ENCODE results near the gene TMEM239. TPM values are rescaled to one million over a fixed set of nuclear protein-coding genes. Genes with fewer than 3 reads are reported as not detected.
"Not testable (repeated sequence)": the region's sequence is repeated elsewhere in the genome, so short reads cannot be mapped to it uniquely, and the experiment has no call there.

Gene TMEM239
- not detected for total RNA-seq

DNA sequence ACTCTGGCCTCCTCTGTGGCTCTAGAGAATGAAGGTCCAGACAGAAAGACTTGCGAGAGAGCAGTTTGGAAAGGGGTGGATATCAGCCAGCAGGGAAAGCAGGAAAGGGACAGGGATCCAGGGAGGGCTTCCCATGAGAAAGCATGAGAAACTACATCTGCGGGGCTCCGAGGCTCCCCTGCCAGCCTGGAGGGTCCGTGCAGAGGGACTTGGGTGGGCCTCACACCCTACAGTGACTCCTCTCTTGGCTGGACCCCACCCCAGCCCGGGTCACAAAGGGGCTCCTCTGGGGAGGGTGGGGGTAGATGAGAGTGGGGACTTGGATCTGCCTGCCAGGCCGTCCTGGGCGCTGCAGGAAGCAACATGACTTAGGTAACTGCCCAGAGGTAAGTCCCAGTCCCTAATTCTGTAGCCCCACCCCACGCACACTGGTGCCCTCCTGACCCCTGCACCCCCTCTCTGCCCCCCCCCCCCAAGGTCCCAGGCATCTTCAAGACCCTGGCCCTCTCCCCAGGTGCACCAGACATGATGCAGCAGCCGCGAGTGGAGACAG lies at the start of gene TMEM239:
Gene TMEM239, plus strand, starts transcription at position 335 of the 553 bp plus-strand sequence. Its CDS starts 191 bp downstream, at position 526.
- ATAC-seq (no peak), DNase-seq (ENCODE audit: low spot score) (no peak)
- intact Hi-C loops (cut with DNase I) = no loop called here

DNA sequence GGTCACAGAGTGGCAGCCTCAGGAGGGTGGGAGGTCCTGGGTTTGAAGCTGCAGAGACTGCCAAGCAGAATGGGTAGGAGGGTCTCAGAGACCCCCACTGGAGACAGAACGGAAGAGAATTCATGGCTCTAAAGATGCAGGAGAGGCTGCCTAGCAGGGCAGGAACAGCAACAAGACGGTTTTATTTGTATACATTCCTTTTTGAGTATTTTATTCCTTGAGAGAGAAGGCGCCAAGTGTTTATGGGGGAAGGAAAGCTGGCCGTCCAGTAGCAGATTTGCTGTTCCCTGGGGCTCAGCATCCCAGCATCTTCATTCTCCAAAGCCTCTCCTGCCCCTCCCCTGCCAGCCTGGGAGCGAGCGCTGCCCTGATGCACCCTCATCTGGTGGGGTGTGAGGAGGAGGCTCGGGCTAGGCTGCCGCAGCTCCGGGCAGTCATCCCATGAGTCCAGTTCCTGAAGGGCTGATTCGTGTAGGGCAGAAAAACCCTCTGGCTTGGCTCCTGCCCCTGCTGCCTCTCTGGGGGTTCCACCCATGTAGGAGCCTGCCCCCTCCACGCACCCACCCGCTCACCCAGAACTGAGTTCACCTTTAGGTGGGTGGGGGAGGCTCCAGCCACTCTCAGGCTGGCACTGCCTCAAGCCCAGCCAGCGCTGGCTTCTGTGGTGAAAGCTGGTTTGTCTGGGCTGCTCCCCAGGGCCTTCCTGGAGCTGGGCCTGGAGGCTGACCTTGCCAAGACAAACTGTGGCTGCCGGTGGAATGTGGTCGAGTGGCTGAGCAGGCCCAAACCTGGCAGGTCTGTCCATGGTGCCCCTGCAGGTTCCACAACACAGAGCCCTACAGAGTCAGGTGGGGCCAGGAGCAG lies 48.2 kb upstream of the TMEM239 start:
- no peak for DNase-seq (ENCODE audit: low spot score)

DNA sequence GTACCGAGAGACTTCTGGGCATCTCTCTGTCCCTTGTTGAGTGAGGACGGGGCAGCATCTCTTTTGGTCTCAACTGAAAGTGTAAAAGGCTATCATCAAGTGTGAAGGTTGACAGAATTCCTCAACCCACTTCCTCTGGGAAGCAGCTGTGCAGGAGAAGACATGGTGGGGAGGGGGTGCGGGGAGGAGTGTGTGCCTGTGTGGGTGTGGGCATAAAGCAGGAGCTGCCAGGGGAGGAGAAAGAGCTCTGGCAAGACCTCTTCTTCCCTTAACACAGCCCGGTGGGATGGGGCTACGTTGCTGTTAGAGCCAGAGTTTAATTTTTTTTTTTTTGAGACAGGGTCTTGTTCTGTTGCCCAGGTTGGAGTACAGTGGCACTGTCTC lies 47.5 kb upstream of the TMEM239 start:
- DNase-seq (ENCODE audit: low spot score) (no peak), ATAC-seq (no peak)
- intact Hi-C loops (cut with DNase I) = no loop called here

More for the DNA sequence above, 48.2 kb upstream of the TMEM239 start:
- intact Hi-C loops (cut with DNase I) = no loop called here
- ATAC-seq = peak; percentile 64

DNA sequence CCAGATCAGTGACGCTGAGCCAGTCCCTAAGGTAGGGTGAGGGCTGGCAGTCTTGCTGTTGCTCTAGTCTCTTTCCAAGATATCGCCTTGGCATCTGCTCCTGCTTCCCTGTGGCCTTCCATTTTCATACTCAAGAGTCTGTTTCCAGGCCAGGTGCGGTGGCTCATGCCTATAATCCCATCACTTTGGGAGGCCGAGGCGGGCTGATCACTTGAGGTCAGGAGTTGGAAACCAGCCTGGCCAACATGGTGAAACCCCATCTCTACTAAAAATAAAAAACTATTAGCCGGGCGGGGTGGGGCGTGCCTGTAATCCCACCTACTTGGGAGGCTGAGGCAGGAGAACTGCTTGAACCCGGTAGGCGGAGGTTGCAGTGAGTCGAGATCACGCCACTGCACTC lies 46.1 kb upstream of the TMEM239 start:
- DNase-seq (ENCODE audit: low spot score); ATAC-seq; intact Hi-C loops (cut with DNase I): not testable (repeated sequence)

DNA sequence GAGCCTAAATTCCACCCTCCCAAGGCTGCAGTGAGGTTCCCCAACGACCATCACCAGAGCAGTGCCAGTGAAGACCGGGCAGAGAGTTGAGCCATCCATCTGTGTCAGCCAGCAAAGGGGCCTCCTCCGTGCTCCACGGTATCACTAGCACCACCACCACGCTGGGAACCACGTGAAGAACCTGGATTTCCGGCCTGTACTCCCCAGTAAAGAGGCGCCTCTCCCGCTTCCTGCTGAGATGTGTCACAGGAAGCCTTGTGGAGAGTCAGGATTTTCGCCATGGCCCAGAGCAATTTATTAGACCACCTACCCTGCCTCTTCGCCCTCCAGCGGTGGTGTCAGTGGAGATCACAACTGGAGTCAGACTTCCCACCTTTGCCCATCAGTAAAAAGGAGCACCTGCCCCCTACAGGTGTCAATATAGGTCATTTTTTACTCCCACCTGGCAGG lies 44.5 kb upstream of the TMEM239 start:
- DNase-seq (ENCODE audit: low spot score) (no peak), ATAC-seq (no peak)
- intact Hi-C loops (cut with DNase I) = no loop called here

DNA sequence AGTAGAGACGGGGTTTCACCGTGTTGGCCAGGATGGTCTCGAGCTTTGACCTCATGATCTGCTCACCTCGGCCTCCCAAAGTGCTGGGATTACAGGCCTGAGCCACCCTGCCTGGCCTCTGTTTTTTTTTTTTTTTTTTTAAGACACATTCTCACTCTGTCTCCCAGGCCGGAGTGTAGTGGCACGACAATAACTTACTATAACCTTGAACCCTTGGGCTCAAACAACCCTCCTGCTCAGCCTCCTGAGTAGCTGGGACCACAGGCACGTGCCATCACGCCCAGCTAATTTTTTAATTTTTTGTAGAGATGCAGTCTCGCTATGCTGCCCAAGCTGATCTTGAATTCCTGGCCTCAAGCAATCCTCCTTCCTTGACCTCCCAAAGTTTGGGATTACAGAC lies 42.4 kb upstream of the TMEM239 start:
- intact Hi-C loops (cut with DNase I) = no loop called here
- no peak for DNase-seq (ENCODE audit: low spot score)
- ATAC-seq = no peak

DNA sequence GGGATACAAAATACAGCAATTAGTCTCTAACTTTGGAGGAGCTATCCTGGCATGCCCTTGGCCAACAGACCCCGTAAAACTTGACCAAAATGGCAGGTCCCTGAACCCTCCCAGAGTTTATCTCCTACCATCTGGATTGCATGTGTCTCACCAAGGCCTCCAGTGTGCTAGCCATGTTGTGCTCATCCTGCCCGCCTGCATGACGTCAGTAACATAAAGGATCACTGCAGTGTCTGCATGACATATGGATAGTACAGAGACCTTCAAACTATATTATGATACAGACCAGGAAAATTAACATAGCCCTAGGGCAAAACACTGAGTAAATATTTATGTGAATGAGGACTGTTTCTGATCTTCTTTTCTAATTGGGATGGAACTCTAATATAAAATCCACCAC lies 41.0 kb upstream of the TMEM239 start:
- intact Hi-C loops (cut with DNase I) = no loop called here
- DNase-seq (ENCODE audit: low spot score) = no peak

DNA sequence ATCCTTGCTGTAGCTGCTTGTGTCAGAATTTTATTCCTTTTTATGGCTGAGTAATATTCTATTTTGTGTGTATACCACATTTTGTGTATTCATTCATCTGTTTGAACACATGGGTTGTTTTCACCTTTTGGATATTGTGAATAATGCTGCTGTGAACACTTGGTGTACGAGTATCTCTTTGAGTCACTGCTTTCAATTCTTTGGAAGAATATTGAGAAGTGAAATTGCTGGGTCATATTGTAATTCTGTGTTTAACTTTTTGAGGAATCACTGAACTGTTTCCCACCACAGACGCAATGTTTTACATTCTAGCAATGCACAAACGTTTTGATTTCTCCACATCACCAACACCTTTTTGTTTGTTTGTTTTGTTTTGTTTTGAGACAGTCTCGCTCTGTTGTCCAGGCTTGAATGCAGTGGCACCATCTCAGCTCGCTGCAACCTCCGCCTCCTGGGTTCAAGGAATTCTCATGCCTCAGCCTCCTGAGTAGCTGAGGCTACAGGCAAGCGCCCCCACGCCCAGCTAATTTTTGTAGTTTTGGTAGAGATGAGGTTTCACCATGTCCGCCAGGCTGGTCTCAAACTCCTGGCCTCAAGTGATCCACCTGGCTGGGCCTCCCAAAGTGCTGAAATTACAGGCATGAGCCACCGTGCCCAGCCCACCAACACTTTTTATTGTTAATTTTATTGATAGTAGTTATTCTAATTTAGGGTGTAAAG lies 37.4 kb upstream of the TMEM239 start:
- ATAC-seq (no peak), DNase-seq (ENCODE audit: low spot score) (no peak)

More for the DNA sequence above, 41.0 kb upstream of the TMEM239 start:
- ATAC-seq = no peak

DNA sequence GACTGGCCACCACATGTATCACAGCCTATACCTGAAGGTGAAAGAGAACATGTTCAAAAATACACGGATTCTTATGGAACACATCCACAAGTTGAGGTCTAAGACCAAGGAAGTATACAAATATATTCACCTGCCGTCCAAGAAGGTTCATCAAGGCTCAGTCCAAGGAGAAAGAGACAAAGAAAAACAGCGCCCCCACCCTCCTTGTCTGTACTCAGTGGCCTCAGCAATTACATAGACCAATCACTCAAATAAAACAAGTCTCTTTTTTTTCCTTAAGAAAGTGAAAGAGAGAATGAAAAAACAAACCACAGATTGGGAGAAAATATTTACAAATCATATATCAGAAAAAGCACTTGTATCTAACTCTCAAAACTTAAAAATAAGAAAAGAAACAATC lies 35.2 kb upstream of the TMEM239 start:
- no peak for ATAC-seq
- no peak for DNase-seq (ENCODE audit: low spot score)
- intact Hi-C loops (cut with DNase I) = no loop called here

More for the DNA sequence above, 37.4 kb upstream of the TMEM239 start:
- intact Hi-C loops (cut with DNase I) = no loop called here

DNA sequence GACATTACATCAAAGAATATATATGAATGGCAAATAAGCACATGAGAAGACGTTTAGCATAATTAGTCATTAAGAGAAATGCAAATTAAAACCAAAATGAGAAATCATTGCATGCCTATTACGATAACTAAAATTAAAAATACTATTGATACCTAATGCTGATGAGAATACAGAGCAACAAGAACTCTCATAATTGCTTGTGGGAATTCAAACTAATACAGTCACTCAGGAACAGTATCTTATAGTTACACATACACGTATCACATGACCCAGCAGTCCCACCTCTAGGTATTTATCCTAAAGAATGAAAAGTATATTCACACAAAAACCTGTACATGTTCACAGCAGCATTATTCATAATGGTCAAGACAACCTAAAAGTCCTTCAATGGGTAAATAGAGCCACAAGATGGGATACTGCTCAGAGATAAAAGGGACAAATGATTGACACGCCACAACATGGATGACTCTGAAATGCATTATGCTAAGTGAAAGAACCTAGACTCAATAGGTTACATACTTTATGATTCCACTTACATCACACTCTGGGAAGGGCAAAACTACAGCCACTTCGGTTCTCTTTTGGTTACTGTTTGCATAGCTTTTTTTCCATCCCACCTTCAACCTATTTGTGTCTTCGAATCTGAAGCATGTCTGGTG lies 32.1 kb upstream of the TMEM239 start:
- ATAC-seq (no peak), DNase-seq (ENCODE audit: low spot score) (no peak)
- intact Hi-C loops (cut with DNase I) = no loop called here

DNA sequence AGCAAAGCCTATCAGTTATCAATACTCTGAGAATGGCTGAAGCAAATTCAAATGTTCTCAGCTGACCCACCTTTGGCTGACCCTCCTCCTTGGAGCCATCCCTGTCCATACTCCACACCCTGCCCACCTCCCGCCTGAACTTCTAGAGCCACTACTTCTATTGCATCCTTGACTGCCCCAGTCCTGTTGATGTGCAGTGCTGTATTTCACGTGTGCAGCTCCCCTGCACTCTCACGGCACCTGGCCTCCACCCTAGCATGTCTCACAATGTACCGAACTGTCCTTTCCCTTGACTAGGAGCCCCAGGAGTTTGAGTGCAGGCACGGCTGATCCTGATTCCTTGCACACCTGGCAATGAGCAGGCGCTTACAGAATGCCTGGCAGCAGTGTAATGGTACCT lies 22.7 kb upstream of the TMEM239 start:
- no peak for DNase-seq (ENCODE audit: low spot score)
- ATAC-seq = no peak
- intact Hi-C loops (cut with DNase I) = no loop called here

DNA sequence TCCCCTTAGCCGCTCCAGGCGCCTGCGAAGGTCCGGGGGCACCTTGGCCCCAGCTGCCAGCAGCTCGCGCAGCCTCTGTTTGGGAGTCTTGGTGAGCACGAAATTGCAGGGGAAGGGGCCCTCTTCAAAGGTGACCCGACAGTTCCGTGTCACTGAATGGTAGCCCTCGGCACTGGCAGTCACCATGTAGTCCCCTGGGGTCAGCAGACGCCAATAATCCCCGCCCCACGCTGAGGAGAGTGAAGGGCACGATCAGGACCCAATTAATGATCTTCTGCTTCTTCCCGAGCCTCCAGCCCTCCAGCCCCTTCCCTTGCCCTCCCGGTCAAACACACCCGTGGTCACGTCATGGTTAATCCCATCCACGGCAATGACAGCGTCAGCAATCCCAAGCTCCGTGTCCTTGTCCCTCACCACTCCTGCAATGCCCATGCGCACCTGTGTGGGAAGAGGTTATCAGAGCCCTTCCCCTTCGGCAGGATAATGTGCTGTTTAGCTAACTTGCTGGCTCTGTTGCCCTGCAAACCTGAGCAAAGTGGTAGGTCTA lies 21.9 kb upstream of the TMEM239 start:
- intact Hi-C loops (cut with DNase I) = no loop called here

DNA sequence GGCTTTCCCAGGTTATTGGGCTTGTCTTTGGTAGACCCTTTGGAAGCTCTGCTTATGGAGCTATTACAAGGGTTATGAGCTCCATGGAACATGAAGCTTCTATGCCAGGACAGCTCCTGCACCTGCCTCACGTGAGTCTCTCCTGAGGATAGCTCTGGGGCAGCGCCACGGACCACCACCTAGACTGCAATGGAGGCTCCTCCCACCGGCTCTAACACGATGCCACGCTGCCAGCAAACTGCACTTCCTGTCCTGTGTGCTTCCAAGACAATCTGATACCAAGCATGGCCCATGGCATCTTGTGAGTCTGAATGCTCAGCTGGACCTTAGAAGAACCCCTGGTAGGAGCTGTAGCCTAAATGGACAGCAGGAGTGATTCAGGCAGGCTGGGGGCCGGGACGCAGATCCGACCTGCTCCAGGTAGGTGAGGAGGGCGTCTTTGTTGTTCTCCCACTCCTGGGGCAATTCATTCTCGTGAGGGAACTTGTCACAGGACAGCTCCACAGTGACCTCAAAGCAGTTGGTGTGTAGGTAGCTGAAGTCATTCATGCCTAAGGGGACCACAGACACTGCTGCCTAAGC lies 21.2 kb upstream of the TMEM239 start:
- DNase-seq (ENCODE audit: low spot score) = no peak
- ATAC-seq = no peak
- intact Hi-C loops (cut with DNase I) = no loop called here

More for the DNA sequence above, 21.9 kb upstream of the TMEM239 start:
- DNase-seq (ENCODE audit: low spot score) (no peak), ATAC-seq (no peak)

DNA sequence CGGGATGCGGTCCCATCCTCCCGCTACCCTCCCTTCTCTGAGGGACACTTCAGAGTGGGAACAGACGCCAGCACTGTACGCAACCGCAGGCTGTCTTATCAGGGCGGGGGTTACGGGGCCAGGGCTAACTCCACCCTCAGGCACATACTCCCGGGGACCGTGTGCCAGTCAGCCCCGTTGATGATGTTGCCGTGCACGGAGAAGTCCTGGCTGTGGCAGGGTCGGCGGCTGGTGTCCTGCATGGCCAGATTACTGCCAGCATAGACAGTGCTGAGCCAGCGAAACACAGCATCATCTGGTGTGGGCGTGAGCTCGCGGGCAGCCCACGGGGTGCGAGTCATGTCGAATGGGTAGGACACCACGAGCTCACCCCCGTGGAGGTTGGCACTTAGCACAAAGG lies 20.7 kb upstream of the TMEM239 start:
- no peak for DNase-seq (ENCODE audit: low spot score)
- ATAC-seq = no peak
- intact Hi-C loops (cut with DNase I) = no loop called here

DNA sequence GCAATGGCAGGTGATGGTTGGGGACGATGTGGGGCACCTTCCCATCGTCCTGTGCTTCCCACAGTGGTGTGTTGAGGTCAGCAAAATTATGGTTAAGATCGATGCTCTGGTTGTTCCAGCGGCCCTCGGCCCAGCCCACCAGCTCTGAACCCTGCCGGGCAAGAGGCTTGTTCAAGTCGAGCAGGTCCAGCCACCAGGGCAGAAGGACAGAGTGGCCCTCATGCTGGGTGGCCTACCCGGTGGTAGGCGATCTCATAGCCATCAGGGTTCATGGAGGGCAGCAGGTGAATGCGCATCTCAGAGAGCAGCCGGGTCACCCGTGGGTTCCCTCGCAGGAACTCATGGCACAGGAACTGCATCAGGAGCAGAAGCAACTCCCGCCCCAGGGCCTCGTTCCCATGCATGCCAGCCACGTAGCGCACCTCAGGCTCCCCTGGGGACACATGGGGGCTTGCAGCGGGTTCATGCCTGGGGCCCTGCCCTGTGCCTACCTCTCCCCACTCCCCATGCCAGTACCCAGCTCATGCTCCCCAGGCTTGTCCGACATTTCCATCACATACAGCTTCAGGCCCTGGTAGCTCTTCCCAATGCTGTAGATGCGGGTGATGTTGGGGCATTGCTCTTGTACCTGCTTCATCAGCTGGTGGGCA lies 20.0 kb upstream of the TMEM239 start:
- intact Hi-C loops (cut with DNase I) = no loop called here
- DNase-seq (ENCODE audit: low spot score) (no peak), ATAC-seq (no peak)

DNA sequence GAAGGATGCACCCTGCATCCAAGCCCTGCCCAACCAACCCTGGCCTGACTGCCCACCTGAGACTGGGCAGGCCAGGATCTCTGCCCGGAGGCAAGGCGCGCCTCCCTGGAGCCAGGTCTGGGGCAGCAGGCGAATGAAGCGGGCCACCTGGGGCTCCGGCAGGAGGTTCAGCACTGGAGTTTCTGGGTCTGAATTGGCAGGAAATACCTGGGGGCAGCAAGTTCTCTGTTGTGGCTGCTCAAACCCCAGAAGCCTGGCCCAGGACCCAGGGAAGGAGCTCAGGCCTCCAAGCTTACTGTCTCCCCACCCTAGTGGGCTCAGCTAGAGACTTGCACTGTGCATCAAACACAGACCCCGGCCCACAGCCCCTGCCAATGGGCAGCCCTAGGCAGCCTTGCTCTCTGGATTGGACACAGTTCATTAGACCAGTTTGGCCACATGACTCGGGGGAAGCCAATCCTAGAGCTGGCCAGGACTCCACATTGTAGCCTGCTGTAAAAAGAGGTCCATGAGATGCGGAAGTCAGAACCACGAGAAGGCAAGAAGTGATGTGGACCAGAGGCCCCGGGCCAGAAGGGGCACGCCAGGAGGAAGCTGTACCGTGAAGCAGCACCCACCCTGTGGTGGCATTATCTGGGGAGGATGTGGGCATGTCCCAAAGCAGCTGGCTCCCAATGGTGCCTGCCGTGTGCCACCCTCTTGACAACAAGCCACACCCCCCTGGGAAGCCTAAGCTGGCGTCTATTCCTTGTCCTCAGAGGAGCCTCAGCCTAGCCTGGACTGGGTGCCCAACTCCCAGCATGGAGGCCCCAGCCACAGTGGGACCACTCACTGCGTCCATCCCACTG lies 18.8 kb upstream of the TMEM239 start:
- intact Hi-C loops (cut with DNase I) = no loop called here

DNA sequence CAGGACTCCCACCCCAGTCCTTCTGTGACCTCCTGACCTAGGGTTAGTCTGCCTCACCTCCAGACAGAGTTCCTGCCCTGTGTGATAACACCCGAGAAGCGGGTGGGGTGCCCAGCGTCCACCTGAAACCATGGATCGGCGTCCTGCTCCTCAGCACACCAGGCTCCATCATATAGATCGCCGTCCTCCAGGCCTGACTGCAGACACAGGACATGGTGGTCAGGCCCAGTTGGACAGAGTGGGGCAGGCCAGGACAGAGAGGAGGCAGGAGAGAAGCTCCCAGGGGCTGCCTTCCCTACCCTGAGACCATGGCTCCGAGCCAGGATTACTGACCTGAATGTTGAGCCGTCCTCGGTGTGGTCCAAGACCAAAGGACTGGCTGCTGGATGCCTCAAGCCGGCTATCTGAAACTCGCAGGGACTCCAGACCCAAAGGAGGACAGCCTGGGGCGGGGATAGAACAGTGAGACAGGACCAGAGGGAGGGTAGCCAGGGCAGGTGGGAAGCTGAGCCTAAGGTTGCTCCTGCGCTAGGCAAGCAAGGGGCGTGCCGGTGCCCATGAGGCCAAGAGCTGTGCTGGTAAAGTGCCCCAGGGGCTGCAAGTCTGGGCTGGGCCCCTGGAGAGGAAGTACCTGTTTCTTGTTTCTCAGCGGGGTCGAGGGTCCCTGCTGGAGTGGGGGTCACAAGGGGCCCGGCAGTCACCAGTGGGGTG lies 17.9 kb upstream of the TMEM239 start:
- intact Hi-C loops (cut with DNase I) = no loop called here
- ATAC-seq (no peak), DNase-seq (ENCODE audit: low spot score) (no peak)

More for the DNA sequence above, 18.8 kb upstream of the TMEM239 start:
- DNase-seq (ENCODE audit: low spot score) = no peak
- no peak for ATAC-seq
